ENCODE measurements around the gene STK24.
"Not testable (repeated sequence)": the region's sequence is repeated elsewhere in the genome, so short reads cannot be mapped to it uniquely, and the experiment has no call there.

Gene STK24

GRCh38 chr13:98429081-98429480, 147.8 kb downstream of the STK24 start:
- DNase-seq = no peak

- DNase-seq = no peak
Observed at GRCh38 chr13:98428256-98428966, 148.5 kb downstream of the STK24 start.

DNA sequence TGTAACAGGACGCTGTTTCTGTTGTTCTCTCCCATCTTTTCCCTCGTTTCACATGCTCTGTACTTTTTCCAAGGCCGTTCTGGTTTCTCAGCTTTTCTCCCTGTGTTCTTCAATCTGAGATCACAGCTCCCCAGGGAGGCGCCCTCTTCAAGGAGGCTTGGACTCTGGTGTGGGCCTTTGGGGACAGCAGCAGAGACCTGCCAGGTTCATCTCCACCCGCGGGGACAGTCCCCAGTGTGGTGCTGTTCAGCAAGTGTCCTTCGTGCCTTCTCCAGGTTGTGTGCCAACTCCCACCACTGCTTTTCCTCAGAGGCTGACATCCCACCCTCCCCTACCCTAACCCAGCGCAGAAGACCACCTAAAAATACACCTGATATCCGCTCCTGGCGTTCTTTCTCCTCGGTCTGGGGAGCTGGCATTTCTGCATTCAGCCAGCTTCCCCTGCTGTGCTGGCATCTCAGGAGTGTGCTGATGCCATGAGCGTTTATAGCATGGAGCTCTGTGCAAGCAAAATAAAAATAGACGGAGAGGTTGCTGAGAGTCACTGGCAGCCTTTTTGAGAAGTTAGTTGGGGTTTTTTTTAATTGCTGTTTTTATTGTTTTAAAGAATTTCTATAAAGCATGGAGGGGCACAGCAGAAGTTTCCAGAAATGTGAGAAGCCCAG, 149.4 kb downstream of the STK24 start:
- DNase-seq = no peak

GRCh38 chr13:98423417-98423816, 153.5 kb downstream of the STK24 start:
- no peak for DNase-seq

GRCh38 chr13:98422046-98422445, 154.9 kb downstream of the STK24 start:
- peak; percentile 3 for DNase-seq

GRCh38 chr13:98420554-98421175, 156.2 kb downstream of the STK24 start:
- no peak for DNase-seq

- DNase-seq = no peak
Observed at GRCh38 chr13:98419786-98420553, 156.9 kb downstream of the STK24 start.

DNA sequence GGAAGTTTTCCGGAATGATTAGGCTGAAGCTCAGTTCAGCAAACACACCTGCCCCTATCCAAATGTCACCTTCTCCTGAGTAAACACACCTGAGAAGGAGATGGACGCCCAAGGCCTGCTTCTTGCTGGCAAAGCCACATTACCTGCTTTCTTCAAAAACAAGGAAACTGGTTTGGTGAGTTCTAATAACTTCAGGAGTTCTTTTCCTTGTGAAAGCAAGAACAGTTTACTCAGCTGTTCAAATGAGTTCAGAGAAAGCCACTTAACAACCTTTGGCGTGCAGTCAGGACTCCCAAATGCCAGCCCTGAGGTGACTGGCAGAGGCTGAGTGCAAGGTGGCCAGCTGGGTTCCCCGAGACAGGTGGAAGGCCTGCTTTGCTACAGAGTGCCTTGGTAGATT, 160.5 kb downstream of the STK24 start:
- DNase-seq = no peak

DNA sequence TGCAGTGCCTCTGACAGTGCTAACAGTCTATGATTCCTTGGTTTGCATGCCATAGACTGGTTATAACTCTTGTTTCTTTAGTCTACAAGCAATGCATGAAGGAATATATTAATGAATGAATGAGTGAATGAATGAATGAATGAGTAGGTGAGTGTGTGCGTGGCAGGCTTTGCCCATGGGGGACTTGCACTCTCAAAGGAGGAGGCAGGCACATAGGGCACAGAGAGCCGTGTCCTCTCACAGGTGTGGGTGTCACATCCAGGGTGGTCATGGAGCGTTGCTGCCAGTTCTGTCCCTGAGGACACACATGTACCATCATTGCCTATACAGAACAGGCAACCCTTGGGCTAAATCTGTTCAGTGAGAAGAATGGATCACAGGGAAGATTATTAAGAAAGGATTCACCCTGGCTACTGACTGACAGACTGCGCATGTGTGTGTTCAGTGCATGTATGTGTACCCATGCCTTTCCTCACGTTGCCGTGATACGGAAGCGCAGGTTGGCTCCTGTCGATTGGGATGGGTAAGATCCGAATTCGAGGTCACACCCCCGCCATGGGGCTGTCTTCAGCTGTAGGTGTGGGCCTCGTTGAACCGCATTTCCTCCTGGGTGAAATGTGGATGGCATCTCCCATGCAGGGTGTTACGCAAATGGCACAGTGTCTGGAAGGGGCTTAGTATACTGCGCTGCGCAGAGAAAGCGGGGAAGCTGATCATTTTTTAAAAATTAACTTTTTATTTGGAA, 161.4 kb downstream of the STK24 start:
- DNase-seq = no peak

DNA sequence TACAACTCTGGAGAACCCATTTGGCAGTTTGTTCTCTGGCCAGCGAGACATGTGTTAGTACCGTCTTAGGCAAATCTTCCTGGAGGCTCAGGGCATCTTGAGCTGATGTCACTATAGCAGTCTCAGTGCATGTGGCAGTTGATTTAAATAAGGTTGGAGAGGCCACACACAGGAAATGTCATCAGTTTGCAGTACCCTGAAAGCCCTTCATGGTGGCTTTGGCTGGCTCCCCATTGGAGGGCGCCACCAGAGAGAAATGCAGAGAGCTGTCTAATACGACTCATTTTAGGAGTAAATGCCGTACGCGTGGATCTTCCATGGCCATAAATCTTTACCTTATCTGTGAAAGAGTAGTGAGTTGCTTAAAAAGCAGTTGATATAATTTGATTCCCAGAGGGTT, 163.1 kb downstream of the STK24 start:
- no peak for DNase-seq

DNA sequence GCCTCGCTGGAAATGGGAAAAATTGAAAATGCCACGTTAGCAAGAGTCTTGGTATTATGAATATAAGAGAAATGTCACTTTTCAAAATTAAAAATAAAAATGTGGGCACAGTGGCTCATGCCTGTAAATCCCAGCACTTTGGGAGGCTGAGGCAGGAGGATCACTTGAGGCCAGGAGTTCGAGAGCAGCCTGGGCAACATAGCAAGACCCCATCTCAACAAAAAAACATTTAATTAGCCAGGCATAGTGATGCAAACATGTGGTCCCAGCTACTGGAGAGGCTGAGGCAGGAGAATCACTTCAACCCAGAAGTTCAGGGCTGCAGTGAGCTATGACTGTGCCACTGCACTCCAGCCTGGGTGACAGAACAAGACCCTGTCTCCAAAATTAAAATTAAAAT, 163.6 kb downstream of the STK24 start:
- not testable (repeated sequence) for DNase-seq

DNA sequence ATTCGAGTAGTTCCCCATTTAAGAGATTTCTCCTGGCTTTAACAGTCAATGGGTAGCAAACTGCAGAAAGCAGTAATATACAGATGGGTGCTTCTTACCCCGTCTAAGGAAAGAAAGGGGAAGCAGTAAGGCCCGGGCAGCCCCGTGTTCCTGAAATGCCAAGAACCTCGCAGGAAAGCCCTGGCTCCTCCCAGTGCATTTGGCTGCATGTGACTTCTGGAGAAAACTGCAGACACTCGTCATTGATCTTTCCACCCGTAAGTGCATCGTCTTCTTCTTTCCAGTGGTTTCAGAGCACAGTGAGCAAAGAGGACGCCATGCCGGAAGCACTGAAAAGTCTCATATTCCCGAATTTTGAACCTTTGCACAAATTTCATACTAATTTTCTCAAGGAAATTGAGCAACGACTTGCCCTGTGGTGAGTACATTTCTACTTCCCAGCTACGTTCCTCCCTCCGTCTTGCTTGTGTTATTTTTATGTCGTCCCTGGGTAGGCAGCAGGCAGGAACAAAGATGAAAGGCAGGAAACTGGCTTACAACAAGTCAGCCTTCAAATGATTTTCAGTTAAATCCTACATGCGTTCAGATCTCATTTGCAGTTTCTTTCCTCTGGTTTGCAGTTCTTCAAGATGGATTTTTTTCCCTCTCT, 165.2 kb downstream of the STK24 start:
- DNase-seq = peak; percentile 63

DNA sequence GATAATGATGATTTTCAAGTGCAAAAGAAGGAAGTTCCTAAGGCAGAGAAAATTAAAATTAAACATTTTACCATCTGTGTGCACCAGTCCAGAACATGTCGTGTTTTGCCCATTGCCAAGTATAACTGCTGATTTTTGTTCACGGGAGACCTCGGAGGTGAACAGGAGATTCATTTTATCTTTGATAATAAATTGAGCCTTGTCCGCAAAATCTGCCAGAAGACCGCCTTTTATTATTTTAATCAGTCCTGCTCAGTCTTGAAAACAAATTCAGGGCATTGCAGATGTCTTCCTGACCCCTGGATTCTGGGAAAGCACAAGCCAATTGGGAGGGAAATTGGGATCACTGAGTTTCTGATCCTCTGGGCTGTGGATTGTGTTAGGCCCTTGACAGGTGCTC, 165.9 kb downstream of the STK24 start:
- DNase-seq = no peak

DNA sequence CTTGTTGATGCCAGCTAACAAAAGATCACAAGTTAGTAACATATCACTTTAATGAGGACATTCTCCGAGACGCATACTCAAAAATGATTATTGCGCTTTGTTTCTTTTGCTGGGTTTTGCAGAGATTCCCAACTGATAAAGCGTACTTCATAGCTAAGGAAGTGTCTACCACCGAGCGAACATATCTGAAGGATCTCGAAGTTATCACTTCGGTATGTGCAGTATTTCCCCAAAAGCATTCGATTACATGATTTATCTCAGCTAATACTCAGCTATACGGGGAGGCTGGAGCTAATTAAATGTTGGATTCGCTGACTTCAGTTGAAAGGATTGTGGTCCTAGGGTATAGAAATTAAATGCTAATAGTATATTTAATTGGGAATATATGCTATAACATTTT, 166.3 kb downstream of the STK24 start:
- no peak for DNase-seq

- no peak for DNase-seq
Observed at GRCh38 chr13:98409281-98409680, 167.6 kb downstream of the STK24 start.

- no peak for DNase-seq
Observed at GRCh38 chr13:98407575-98407974, 169.3 kb downstream of the STK24 start.

DNA sequence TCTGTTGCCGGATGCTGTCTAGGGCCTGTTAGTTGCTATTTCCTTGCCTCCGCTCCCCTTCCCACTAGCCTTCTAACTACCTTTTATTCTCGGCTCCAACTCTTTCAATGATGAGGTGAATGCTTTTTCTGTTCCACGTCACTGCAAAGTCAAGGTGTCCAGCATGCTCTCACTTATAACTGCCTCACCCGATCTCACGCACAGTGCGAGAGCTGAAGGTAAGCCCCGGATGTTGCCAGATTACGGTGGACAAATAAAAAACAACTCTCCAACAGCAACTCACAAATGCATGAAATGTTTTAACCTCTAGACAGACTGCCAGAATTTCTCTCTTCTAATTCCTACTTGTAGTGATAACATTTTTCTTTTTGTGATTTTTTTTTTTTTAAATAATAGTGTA, 169.9 kb downstream of the STK24 start:
- DNase-seq = no peak

DNA sequence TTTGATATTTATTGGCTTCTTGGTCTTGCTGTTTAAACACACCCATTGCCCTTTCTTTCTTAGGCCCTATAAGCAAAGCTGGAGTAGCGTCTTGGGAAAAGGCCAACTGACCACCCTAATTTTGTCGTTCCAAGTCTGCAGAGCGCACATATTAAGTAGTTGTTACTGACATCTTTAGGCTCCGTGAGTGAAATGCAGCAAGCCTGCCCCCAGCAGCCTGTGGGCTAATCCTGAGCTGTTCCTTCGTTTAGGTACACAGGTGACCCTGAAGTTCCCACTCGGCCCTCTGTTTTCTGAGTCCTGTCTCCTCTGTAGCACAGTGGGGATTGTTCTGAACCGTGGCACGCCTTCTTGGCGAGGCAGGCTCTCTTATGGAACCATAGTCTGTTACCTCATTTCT, 170.5 kb downstream of the STK24 start:
- no peak for DNase-seq

- DNase-seq = no peak
Observed at GRCh38 chr13:98405690-98406344, 171.1 kb downstream of the STK24 start.

- DNase-seq = no peak
Observed at GRCh38 chr13:98405107-98405571, 171.8 kb downstream of the STK24 start.

DNA sequence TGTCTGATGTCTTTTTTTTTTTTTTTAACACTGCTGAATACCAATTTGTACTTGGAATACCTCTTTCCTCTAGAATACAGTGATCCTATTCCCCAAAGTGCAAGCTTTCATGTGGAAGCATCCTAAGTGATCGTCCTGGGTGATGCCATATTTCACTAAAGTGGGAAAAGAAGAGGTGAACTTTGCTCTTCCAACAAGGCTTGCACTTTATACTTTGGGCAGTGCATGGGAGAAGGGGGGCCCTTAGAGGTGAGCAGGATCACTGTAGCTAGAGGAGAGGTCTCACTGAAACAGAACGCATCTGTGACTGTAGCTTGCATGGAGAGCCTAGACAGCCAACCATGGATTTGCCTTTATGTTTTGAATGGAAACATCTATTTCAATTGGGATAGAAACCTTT, 173.8 kb downstream of the STK24 start:
- DNase-seq = no peak

DNA sequence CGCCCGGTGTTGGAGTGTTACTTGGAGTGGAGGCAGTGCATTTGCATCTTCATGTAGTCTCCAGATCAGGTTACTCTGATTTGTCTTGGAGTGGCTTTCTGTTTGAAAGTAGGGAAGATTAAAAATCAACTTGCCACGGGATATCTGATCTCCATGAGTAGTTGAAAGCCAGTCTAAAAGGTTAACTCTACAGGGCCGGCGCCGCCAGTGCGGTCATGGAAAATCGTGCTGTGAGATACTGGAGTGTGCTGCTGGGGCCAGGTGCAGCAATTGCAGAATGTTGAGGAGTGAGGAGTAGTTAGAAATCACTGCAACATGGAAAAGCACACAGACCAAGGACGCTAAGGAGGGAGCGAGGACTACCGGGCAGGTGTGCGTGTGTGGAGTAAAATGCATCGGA, 175.0 kb downstream of the STK24 start:
- DNase-seq = no peak
